Renal cortex interstitium (tissue), 11 donors: ENCODE data around the gene CKB. TPM values are rescaled to one million over a fixed set of nuclear protein-coding genes. Genes with fewer than 3 reads are reported as not detected.

ENCODE experiments used
- DNase-seq, 11 donors: peaks; one replicate each; pipeline ENCODE4 v3.0.0-alpha.2; 2013; ENCODE audit warnings: low read depth in 9 of 11, low spot score in 4 of 11; ENCODE audit errors: extremely low read depth in 1 of 11
- polyA plus RNA-seq, 3 donors: library from polyadenylated mRNA; unstranded; fragments of 120-200 nt; gene quantifications; one replicate each; pipeline ENCODE4 v1.2.1, GENCODE V29; 2013; ENCODE audit not compliant: insufficient read length in 3 of 3

The CKB gene
- polyA plus RNA-seq, 3 donors: 139 to 174 (median 151) TPM

GRCh38 chr14:103485504-103485903 lies 37.1 kb downstream of the CKB start:
- DNase-seq: no peak

GRCh38 chr14:103483600-103483999 lies 39.0 kb downstream of the CKB start:
- peak in 2 of 11 donors; percentile 11 for DNase-seq

GRCh38 chr14:103480595-103480994 lies 42.0 kb downstream of the CKB start:
- no peak for DNase-seq

DNA sequence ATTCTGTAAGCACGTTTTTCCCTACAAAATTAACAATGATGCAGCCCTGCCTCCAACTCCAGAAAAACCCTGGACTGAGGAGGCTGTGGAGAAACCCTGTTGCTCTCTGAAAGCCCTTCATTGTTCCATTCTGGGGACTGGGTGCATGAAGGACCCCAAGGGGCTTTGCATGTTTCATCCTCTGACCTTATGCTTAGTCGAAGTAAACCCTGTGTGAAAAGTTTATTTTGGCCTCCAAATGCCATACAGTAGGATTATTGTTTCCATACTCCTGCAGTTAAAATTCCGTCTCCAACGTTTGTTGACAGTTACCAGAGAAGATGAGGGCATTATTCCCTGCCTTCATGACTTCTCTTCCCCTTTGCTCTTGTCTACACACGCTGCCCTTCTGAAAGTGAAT lies 46.0 kb downstream of the CKB start:
- no peak for DNase-seq

- DNase-seq: no peak
Observed at GRCh38 chr14:103476065-103476464, 46.6 kb downstream of the CKB start.

GRCh38 chr14:103474893-103475292 lies 47.7 kb downstream of the CKB start:
- DNase-seq: no peak

DNA sequence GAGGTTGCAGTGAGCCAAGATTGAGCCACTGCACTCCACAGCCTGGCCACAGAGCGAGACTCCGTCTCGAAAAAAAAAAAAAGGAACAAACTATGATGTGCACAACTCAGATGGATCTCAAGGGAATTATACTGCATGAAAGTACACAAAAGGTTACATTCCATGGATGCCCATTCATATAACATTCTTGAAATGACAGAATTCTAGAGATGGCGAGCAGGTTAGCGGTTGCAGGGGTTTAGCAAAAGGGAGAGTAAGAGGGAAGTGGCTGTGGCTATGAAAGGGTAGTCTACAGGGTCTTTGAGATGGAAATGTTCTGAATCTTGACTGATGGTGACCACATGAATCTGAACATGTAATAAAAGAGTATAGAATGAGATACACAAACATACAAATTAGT lies 49.7 kb downstream of the CKB start:
- DNase-seq: no peak

Other genes with a start within 250 kb of the CKB start
- 100 to 1,000 TPM; 224 to 256 (median 247) TPM for gene EIF5, start 188.6 kb downstream of the CKB start, polyA plus RNA-seq
- gene MARK3, start 137.4 kb downstream of the CKB start, polyA plus RNA-seq: 100 to 1,000 TPM; 101 to 113 (median 104) TPM
- gene TRMT61A, start 6.4 kb upstream of the CKB start, polyA plus RNA-seq: 1 to 10 TPM; 4.9 to 9.3 (median 7.9) TPM
- gene BAG5, start 39.8 kb upstream of the CKB start, polyA plus RNA-seq: 10 to 100 TPM; 29.4 to 34.2 (median 30.4) TPM
- gene COA8, start 40.1 kb upstream of the CKB start, polyA plus RNA-seq: 10 to 100 TPM; 39.7 to 41.6 (median 40.5) TPM
- gene KLC1, start 106.4 kb upstream of the CKB start, polyA plus RNA-seq: 100 to 1,000 TPM in 2 of 3 donors, 10 to 100 TPM in 1; 89.5 to 156 (median 107) TPM
- 10 to 100 TPM; 13.1 to 19.2 (median 15.5) TPM for gene XRCC3, start 192.6 kb upstream of the CKB start, polyA plus RNA-seq
- gene ZFYVE21, start 193.0 kb upstream of the CKB start, polyA plus RNA-seq: 10 to 100 TPM; 50.5 to 57.5 (median 55.3) TPM